ENCODE data around the gene ANKRD22.

DNA sequence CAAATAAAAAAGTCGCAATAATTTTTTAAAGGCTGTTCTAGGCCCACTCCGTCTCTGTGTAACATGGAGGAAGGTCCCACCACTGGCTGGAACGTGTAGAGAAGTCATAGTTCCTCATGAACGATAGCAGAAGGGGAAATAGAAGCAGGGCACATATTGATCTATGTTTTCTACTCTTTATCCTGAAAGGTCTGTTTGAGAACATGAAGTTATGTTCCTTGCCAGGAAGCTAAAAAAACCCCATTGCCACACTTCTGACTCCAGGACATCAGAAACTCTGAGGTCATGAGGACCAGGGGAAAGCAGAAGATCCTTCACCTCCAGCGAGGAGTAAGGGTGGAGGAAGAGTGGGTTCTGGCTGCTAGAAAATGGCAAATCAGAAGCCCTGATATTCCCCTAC is 10.8 kb downstream of the ANKRD22 start:
- no peak for TF ChIP-seq POLR2AphosphoS5 (IDR thresholded peaks at IDR 0.05)
- TF ChIP-seq, protein P1, sequence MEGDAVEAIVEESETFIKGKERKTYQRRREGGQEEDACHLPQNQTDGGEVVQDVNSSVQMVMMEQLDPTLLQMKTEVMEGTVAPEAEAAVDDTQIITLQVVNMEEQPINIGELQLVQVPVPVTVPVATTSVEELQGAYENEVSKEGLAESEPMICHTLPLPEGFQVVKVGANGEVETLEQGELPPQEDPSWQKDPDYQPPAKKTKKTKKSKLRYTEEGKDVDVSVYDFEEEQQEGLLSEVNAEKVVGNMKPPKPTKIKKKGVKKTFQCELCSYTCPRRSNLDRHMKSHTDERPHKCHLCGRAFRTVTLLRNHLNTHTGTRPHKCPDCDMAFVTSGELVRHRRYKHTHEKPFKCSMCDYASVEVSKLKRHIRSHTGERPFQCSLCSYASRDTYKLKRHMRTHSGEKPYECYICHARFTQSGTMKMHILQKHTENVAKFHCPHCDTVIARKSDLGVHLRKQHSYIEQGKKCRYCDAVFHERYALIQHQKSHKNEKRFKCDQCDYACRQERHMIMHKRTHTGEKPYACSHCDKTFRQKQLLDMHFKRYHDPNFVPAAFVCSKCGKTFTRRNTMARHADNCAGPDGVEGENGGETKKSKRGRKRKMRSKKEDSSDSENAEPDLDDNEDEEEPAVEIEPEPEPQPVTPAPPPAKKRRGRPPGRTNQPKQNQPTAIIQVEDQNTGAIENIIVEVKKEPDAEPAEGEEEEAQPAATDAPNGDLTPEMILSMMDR (IDR thresholded peaks at IDR 0.05), result no peak

All from breast epithelium (tissue), 3 donors.